Endothelial cell of umbilical vein (primary cell): ENCODE results near the gene SLC46A2. TPM values are rescaled to one million over a fixed set of nuclear protein-coding genes. Genes with fewer than 3 reads are reported as not detected.

ENCODE experiments used
- BruUV-seq: library from RNA; stranded (reverse); fragments of 400-500 nt; replicated peaks from 2 replicates; lab custom pipeline; 2021; lab: Mats Ljungman, UMichigan
- CTCF ChIA-PET: fragments of 300-600, 350-600 bp; sonication (Branson Sonifier 250); formaldehyde crosslinking; loops from one replicate; lab custom pipeline; 2021; ENCODE audit warnings: antibody characterized with exemption, inconsistent platforms; lab: Charles Lee
- POLR2A ChIA-PET: fragments of 300-600, 350-600 bp; sonication (Branson Sonifier 250); formaldehyde crosslinking; loops from one replicate; lab custom pipeline; 2021; ENCODE audit warnings: antibody characterized with exemption, inconsistent platforms; lab: Charles Lee
- DNase-seq: peaks from one replicate; pipeline ENCODE4 v3.0.0-alpha.2; 2011; ENCODE audit warnings: low read depth, low spot score
- FAIRE-seq: peaks from 2 replicates; lab custom pipeline; 2011; peaks lifted over from hg19 to GRCh38; lab: Jason Lieb, UNC
- H2AFZ ChIP-seq: 2 replicates; pipeline ENCODE4 v1.6.0; 2012; ENCODE audit warnings: low read depth, low read length, control low read depth, inconsistent platforms
- H3K27ac ChIP-seq: 2 replicates; pipeline ENCODE4 v1.5.1; 2011; ENCODE audit warnings: low read depth, mild to moderate bottlenecking, control low read depth, low read length, moderate library complexity; ENCODE audit not compliant: insufficient read depth
- H3K27me3 ChIP-seq, 2 experiments: 2 replicates each; pipeline versions ENCODE4 v1.6.0 to v1.6.1; 2011; ENCODE audit warnings: low read length in 2 of 2, mixed read lengths in 1 of 2; ENCODE audit not compliant: control insufficient read depth in 2 of 2, insufficient read depth in 2 of 2
- H3K36me3 ChIP-seq, 2 experiments: 2 replicates in 1 of 2; 3 replicates in 1 of 2; pipeline ENCODE4 v1.5.1; 2011; ENCODE audit warnings: low read length in 2 of 2, mild to moderate bottlenecking in 1 of 2, moderate library complexity in 1 of 2; ENCODE audit not compliant: control insufficient read depth in 2 of 2, insufficient read depth in 2 of 2; ENCODE audit errors: extremely low read depth in 1 of 2
- H3K4me1 ChIP-seq: 3 replicates; pipeline ENCODE4 v1.5.1; 2011; ENCODE audit warnings: mild to moderate bottlenecking, low read length; ENCODE audit not compliant: control insufficient read depth, insufficient read depth; ENCODE audit errors: extremely low read depth
- H3K4me2 ChIP-seq: 2 replicates; pipeline ENCODE4 v1.6.1; 2011; ENCODE audit warnings: low read length, control low read depth, mixed read lengths; ENCODE audit not compliant: insufficient read depth
- H3K4me3 ChIP-seq, 3 experiments: fragments of 200-600 bp in 1 of 3; sonication (generic), shearing (Covaris generic) in 1 of 3; replicated peaks in 1 of 3; 2 replicates each; pipeline ENCODE4 v1.5.1; 2011 to 2016; ENCODE audit warnings: control low read depth in 3 of 3, low read length in 3 of 3, mild to moderate bottlenecking in 2 of 3, inconsistent platforms in 1 of 3, low read depth in 1 of 3, moderate library complexity in 1 of 3; ENCODE audit not compliant: insufficient read depth in 1 of 3
- H3K79me2 ChIP-seq: 2 replicates; pipeline ENCODE4 v1.6.0; 2012; ENCODE audit warnings: low read length, inconsistent platforms; ENCODE audit not compliant: control insufficient read depth, insufficient read depth
- H3K9ac ChIP-seq: replicated peaks from 2 replicates; pipeline ENCODE3; 2011; ENCODE audit warnings: low read length, control low read depth; ENCODE audit not compliant: insufficient read depth; ENCODE audit errors: extremely low read depth
- H3K9me1 ChIP-seq: replicated peaks from 3 replicates; pipeline ENCODE4 v1.6.0; 2011; ENCODE audit warnings: mild to moderate bottlenecking, low read length; ENCODE audit not compliant: control insufficient read depth, insufficient read depth; ENCODE audit errors: extremely low read depth
- H3K9me3 ChIP-seq: replicated peaks from 2 replicates; pipeline ENCODE4 v1.5.1; 2012; ENCODE audit warnings: low read length, inconsistent platforms; ENCODE audit not compliant: control insufficient read depth, insufficient read depth
- H4K20me1 ChIP-seq: replicated peaks from 2 replicates; pipeline ENCODE3; 2011; ENCODE audit warnings: mild to moderate bottlenecking, low read length; ENCODE audit not compliant: control insufficient read depth, insufficient read depth; ENCODE audit errors: extremely low read depth
- CTCF ChIP-seq, 2 donors: IDR thresholded peaks; 1 replicate in 1 of 2; 2 replicates in 1 of 2; pipeline ENCODE4 v1.5.1; 2011; ENCODE audit warnings: low read length in 2 of 2, mild to moderate bottlenecking in 2 of 2, moderate library complexity in 2 of 2, control low read depth in 1 of 2, inconsistent platforms in 1 of 2, low read depth in 1 of 2; ENCODE audit not compliant: insufficient read depth in 1 of 2; ENCODE audit errors: extremely low read depth in 1 of 2
- EZH2 ChIP-seq: IDR thresholded peaks from 2 replicates; pipeline ENCODE4 v1.6.1; 2012; ENCODE audit warnings: borderline replicate concordance, low read depth, mild to moderate bottlenecking, moderate library complexity, low read length, inconsistent platforms; ENCODE audit not compliant: severe bottlenecking
- FOS ChIP-seq: IDR thresholded peaks from 2 replicates; pipeline ENCODE4 v1.6.1; 2011; ENCODE audit warnings: mild to moderate bottlenecking, low read length, moderate library complexity, borderline replicate concordance; ENCODE audit not compliant: insufficient read depth
- GATA2 ChIP-seq: IDR thresholded peaks from 2 replicates; pipeline ENCODE4 v1.7.0; 2011; ENCODE audit warnings: low read depth, mild to moderate bottlenecking, moderate library complexity, mixed read lengths, low read length; ENCODE audit not compliant: insufficient read length, insufficient read depth
- JUN ChIP-seq: IDR thresholded peaks from 2 replicates; pipeline ENCODE4 v1.6.1; 2011; ENCODE audit warnings: borderline replicate concordance, low read depth; ENCODE audit not compliant: insufficient read length, insufficient read depth
- MAX ChIP-seq: IDR thresholded peaks from 2 replicates; pipeline ENCODE4 v1.6.1; 2011; ENCODE audit not compliant: insufficient read depth, insufficient read length
- MYC ChIP-seq: IDR thresholded peaks from one replicate; pipeline ENCODE4 v1.6.1; 2011; ENCODE audit warnings: mild to moderate bottlenecking, low read depth, low read length
- POLR2A ChIP-seq: IDR thresholded peaks from 2 replicates; pipeline ENCODE4 v1.6.1; 2012; ENCODE audit warnings: low read depth, mild to moderate bottlenecking, control low read depth, low read length
- POLR2AphosphoS5 ChIP-seq: IDR thresholded peaks from 2 replicates; pipeline ENCODE4 v1.6.1; 2012; ENCODE audit warnings: low read depth, mild to moderate bottlenecking, control low read depth, low read length, moderate library complexity; ENCODE audit not compliant: insufficient read depth
- dilution Hi-C: fragments of 300-500 bp; cut with MboI; formaldehyde crosslinking; loops from one replicate; pipeline ENCODE4 v1.15.0; 2019; ENCODE audit warnings: low sequenced_read_pairs; ENCODE audit not compliant: extremely low pct_ligation_motif_present
- intact Hi-C: fragments of 100-400 bp; cut with micrococcal nuclease; formaldehyde crosslinking; loops from one replicate; pipeline ENCODE4 v1.10.0; 2022
- polyA plus RNA-seq, 4 experiments: library from polyadenylated mRNA; depleted of rRNA in 3 of 4; stranded (reverse) in 3 of 4; unstranded in 1 of 4; fragments of >200 nt; gene quantifications; 2 replicates each; pipeline versions ENCODE4 v1.2.1 to v1.2.3, GENCODE V29; 2011 to 2012; ENCODE audit warnings: missing spikeins in 1 of 4
- total RNA-seq: library from RNA; stranded (reverse); gene quantifications from 2 replicates; pipeline ENCODE4 v1.2.3, GENCODE V29; 2021

The SLC46A2 gene
- total and polyA plus RNA-seq, 2 donors (not counting 3 experiments of a cell fraction or from before 2014, with no cell fraction given) = not detected

GRCh38 chr9:112891521-112891920, 845 bp upstream of the SLC46A2 start:
- Histone ChIP-seq H3K36me3 (no peaks in the 10 kb centered on the region), H3K4me2 (no peak overlapping the region), H3K27me3 (peaks cover 12 to 18% of the 10 kb centered on the region in 2 experiments), H2AFZ (no peak overlapping the region), H3K4me3 (no peak overlapping the region), H3K79me2 (no peaks in the 10 kb centered on the region), H4K20me1 (no peaks in the 10 kb centered on the region), H3K9ac (no peak overlapping the region), H3K4me1 (no peaks in the 10 kb centered on the region), H3K27ac (no peak overlapping the region), H3K9me3 (no peaks in the 10 kb centered on the region), H3K9me1 (no peaks in the 10 kb centered on the region)
- no peak for DNase-seq
- dilution Hi-C loops = no loop called here
- intact Hi-C loops = no loop called here
- no peak for FAIRE-seq
- POLR2A ChIA-PET = no interaction called here
- CTCF ChIA-PET = no interaction called here
- TF ChIP-seq GATA2 = no peak
- TF ChIP-seq MYC = no peak
- no peak for TF ChIP-seq CTCF (IDR thresholded peaks at IDR 0.05; ENCODE audit: extremely low read depth in 1 of 2, insufficient read depth in 1 of 2, low read depth in 1 of 2, low read length in 2 of 2)
- BruUV-seq = no TSS peak

DNA sequence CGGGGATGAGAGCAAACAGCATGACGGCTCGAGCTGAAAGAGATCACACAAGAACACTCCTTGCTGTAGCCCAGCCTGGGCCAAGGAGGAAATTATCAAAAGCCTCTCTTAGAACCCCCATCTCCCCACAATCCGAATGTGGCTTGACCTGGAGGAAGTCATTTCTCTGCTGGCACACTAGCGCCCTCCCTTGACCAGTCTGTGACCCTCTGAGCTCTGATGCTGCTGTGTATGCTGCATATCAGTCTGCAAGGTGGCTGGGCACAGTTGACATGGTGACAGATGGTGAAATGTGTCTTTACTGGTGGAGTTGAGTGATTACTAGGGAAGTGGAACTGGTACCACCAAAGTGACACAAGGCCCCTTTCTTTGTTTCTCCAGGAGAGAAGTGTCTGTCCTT, 3.3 kb downstream of the SLC46A2 start:
- H3K4me1 ChIP-seq = no peaks in the 10 kb centered on the region
- H3K9ac ChIP-seq = no peak overlapping the region
- H3K36me3 ChIP-seq = no peaks in the 10 kb centered on the region
- no peak overlapping the region for H3K4me2 ChIP-seq
- POLR2A ChIA-PET = no interaction called here
- no peaks in the 10 kb centered on the region for H4K20me1 ChIP-seq
- H2AFZ ChIP-seq = no peak overlapping the region
- CTCF ChIA-PET = interaction anchor here (1.0 to 3.2 kb wide), 5 partner anchors 16 to 94 kb away, joined by 3 to 16 read pairs (median 4); no protein-coding TSS in a partner anchor
- DNase-seq (no peak), FAIRE-seq (no peak)
- H3K79me2 ChIP-seq = no peaks in the 10 kb centered on the region
- no peaks in the 10 kb centered on the region for H3K9me3 ChIP-seq
- TF ChIP-seq CTCF (IDR thresholded peaks at IDR 0.05; ENCODE audit: extremely low read depth in 1 of 2, insufficient read depth in 1 of 2, low read depth in 1 of 2, low read length in 2 of 2) (no peak), MAX (no peak), POLR2AphosphoS5 (no peak), POLR2A (no peak), EZH2 (no peak), GATA2 (no peak), FOS (no peak), JUN (no peak), MYC (no peak)
- no peak overlapping the region for H3K4me3 ChIP-seq
- BruUV-seq = no TSS peak
- intact Hi-C loops (no loop called here), dilution Hi-C loops (no loop called here)
- H3K27ac ChIP-seq = no peak overlapping the region
- no peaks in the 10 kb centered on the region for H3K9me1 ChIP-seq
- H3K27me3 ChIP-seq = peaks cover 12 to 16% of the 10 kb centered on the region in 2 experiments
